Measurements from ENCODE around the gene EEF1AKMT1.

DNA sequence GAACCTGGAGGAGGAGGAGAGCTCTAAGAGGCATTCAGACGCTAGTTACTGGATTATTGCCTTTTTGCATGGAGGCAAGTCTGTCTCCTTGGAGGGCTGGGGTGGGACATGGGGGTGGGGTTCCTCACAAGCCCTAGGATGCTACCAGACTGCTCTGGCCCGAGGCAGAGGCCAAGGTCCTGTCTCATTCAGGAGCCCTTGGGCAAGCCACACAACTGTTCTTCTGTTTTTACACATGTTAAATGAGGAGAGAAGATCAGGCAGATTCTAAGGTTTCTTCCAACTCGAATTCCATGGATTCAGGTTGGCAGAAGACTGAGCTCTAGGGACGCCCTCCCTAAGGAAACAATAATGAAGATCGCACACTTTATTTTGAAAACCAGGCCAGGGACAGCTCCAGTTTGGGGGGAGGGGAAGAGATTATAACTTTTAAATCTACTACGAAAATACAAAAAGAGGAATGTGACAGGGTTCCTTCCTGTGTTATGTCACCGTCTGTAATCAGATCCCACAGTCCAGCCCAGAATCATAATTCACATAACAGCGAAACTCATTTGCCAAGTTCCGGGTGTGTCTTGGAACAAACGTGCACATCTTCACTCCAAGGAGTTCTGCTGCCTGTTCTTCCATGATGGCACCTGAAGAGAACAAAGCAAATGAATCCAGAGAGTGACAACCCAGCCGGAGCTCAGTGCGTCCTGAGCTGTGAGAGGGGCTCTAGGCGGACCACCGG lies 45.0 kb downstream of the EEF1AKMT1 start:
- TF ChIP-seq CTCF (conservative IDR thresholded peaks at IDR 0.05) (no peak), EZH2 (IDR thresholded peaks at IDR 0.05; ENCODE audit: low read depth) (no peak)
